SHP77 treated with DMSO at 0.1 percent for 48 hours (cell line): ENCODE measurements around the gene GNL1.

ENCODE experiments used
- DNase-seq: peaks from one replicate; lab custom pipeline; 2025; lab: John Stamatoyannopoulos, UW

The GNL1 gene

GRCh38 chr6:30568245-30568644 lies 12.0 kb upstream of the GNL1 start:
- no peak for DNase-seq

GRCh38 chr6:30565772-30566171 lies 9.5 kb upstream of the GNL1 start:
- no peak for DNase-seq

GRCh38 chr6:30564114-30564513 lies 7.8 kb upstream of the GNL1 start:
- no peak for DNase-seq

GRCh38 chr6:30562470-30563425 lies 6.5 kb upstream of the GNL1 start:
- no peak for DNase-seq

- no peak for DNase-seq
Measured at GRCh38 chr6:30560930-30561329, 4.6 kb upstream of the GNL1 start.

- DNase-seq, result no peak
Measured at GRCh38 chr6:30557683-30557981, 1.3 kb upstream of the GNL1 start.

GRCh38 chr6:30556906-30557682 lies 805 bp upstream of the GNL1 start, which contains the start of gene PRR3:
Gene PRR3, plus strand, starts transcription at chr6:30557295. Its CDS starts 50 bp downstream, at chr6:30557345.
- DNase-seq, result peak; percentile 84

- no peak for DNase-seq
Measured at GRCh38 chr6:30555816-30556065, 548 bp downstream of the GNL1 start.

- DNase-seq, result no peak
Measured at GRCh38 chr6:30554962-30555815, 1.1 kb downstream of the GNL1 start.

GRCh38 chr6:30554404-30554803 lies 1.9 kb downstream of the GNL1 start:
- no peak for DNase-seq

GRCh38 chr6:30548375-30548774 lies 7.9 kb downstream of the GNL1 start:
- DNase-seq, result no peak

- DNase-seq, result no peak
Measured at GRCh38 chr6:30547454-30547853, 8.8 kb downstream of the GNL1 start.

- DNase-seq, result peak; percentile 6
Measured at GRCh38 chr6:30544666-30545272, 11.5 kb downstream of the GNL1 start.

GRCh38 chr6:30543821-30544220 lies 12.5 kb downstream of the GNL1 start:
- no peak for DNase-seq

GRCh38 chr6:30542915-30543314 lies 13.4 kb downstream of the GNL1 start:
- DNase-seq, result no peak

GRCh38 chr6:30542404-30542725 lies 13.9 kb downstream of the GNL1 start:
- DNase-seq, result no peak

- DNase-seq, result peak; percentile 59
Measured at GRCh38 chr6:30541515-30542403, 14.5 kb downstream of the GNL1 start.

- no peak for DNase-seq
Measured at GRCh38 chr6:30537931-30538330, 18.4 kb downstream of the GNL1 start.

GRCh38 chr6:30533460-30534294 lies 22.6 kb downstream of the GNL1 start:
- no peak for DNase-seq

- DNase-seq, result no peak
Measured at GRCh38 chr6:30530014-30530413, 26.3 kb downstream of the GNL1 start.
